ENCODE data around the gene GLP1R. TPM values are rescaled to one million over a fixed set of nuclear protein-coding genes. Genes with fewer than 3 reads are reported as not detected.

GLP1R gene
- polyA plus RNA-seq, 1 donor from 2014 or later = 0.06 TPM

DNA sequence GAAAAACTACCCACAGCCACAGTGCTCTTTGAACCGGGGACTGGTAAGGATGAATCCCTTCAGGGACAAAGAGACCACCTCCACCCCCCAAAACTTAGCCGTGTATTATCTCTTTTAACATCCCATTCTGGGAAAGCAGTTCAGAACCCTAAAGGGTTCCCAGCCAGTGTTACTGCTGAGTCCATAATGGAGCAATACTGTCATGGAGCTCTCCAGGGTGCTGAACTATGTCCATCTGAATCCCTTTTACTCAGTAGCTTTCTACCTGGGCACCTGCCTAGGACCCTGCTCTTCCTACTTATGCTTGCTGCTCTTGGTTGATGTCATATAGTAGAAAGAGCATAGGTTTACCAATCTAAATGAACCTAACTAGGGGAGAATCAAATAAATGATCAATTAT is 88.7 kb downstream of the GLP1R start:
- H3K27me3 ChIP-seq (ENCODE audit: insufficient read depth, low read depth, low read length) = no peaks in the 10 kb centered on the region
- no peaks in the 10 kb centered on the region for H4K20me1 ChIP-seq (ENCODE audit: insufficient read depth)
- no peaks in the 10 kb centered on the region for H3K9me3 ChIP-seq (ENCODE audit: low read length)
- H3K4me3 ChIP-seq (ENCODE audit: low read length) = no peak overlapping the region
- H3K36me3 ChIP-seq (ENCODE audit: insufficient read depth, low read length) = no peaks in the 10 kb centered on the region
- no peak overlapping the region for H3K9ac ChIP-seq (ENCODE audit: low read length)
- no peaks in the 10 kb centered on the region for H3F3A ChIP-seq (ENCODE audit: insufficient read depth, low read length, poor library complexity, severe bottlenecking)
- H2AFZ ChIP-seq (ENCODE audit: low read depth, low read length) = no peak overlapping the region
- no peaks in the 10 kb centered on the region for H3K79me2 ChIP-seq (replicated peaks; ENCODE audit: insufficient read depth, low read length)
- H3K4me2 ChIP-seq (ENCODE audit: low read length) = no peak overlapping the region
- TF ChIP-seq SMC3 (conservative IDR thresholded peaks at IDR 0.05; ENCODE audit: poor library complexity) (no peak), EZH2 (IDR thresholded peaks at IDR 0.05; ENCODE audit: borderline replicate concordance, insufficient read depth, low read length, poor library complexity, severe bottlenecking) (no peak), POLR2AphosphoS5 (IDR thresholded peaks at IDR 0.05) (no peak), MXI1 (conservative IDR thresholded peaks at IDR 0.05; ENCODE audit: poor library complexity, severe bottlenecking) (no peak), EP300 (conservative IDR thresholded peaks at IDR 0.05; ENCODE audit: poor library complexity, severe bottlenecking) (no peak), CTCF (IDR thresholded peaks at IDR 0.05; ENCODE audit: poor library complexity, severe bottlenecking) (no peak), REST (IDR thresholded peaks at IDR 0.05; ENCODE audit: borderline replicate concordance) (no peak), RAD21 (conservative IDR thresholded peaks at IDR 0.05) (no peak), TAF1 (IDR thresholded peaks at IDR 0.05; ENCODE audit: low read depth) (no peak)
- H3K27ac ChIP-seq (ENCODE audit: low read length) = no peak overlapping the region
- H3K9me2 ChIP-seq (ENCODE audit: insufficient read depth, low read length) = no peaks in the 10 kb centered on the region

Other genes with a start within 250 kb of the GLP1R start
- gene SAYSD1, start 66.4 kb downstream of the GLP1R start, polyA plus RNA-seq = 29.2 and 40.5 TPM in 2 replicates
- gene KCNK5, start 180.7 kb downstream of the GLP1R start, polyA plus RNA-seq = not detected in 2 replicates

Measured in neural cell (in vitro differentiated cells).